Measurements from ENCODE around the gene ACTG1.

Gene ACTG1

GRCh38 chr17:81463506-81463905 lies 49.1 kb downstream of the ACTG1 start:
- TF ChIP-seq CTCF (IDR thresholded peaks at IDR 0.05; ENCODE audit: control insufficient read depth, insufficient read depth, low read depth, low read length, missing control alignments), result no peak
- H3K4me3 ChIP-seq (ENCODE audit: control insufficient read depth, low read depth, low read length), result no peak overlapping the region
- no peak for DNase-seq (ENCODE audit: low read depth)

GRCh38 chr17:81462506-81463125 lies 50.0 kb downstream of the ACTG1 start:
- H3K4me3 ChIP-seq (ENCODE audit: control insufficient read depth, low read depth, low read length), result no peak overlapping the region
- no peak for TF ChIP-seq CTCF (IDR thresholded peaks at IDR 0.05; ENCODE audit: control insufficient read depth, insufficient read depth, low read depth, low read length, missing control alignments)
- DNase-seq (ENCODE audit: low read depth), result no peak

- DNase-seq (ENCODE audit: low read depth), result no peak
- TF ChIP-seq CTCF (IDR thresholded peaks at IDR 0.05; ENCODE audit: control insufficient read depth, insufficient read depth, low read depth, low read length, missing control alignments), result no peak
- H3K4me3 ChIP-seq (ENCODE audit: control insufficient read depth, low read depth, low read length), result no peak overlapping the region
These were observed 50.7 kb downstream of the ACTG1 start for GRCh38 chr17:81461607-81462500.

GRCh38 chr17:81460856-81461460 lies 51.6 kb downstream of the ACTG1 start:
- TF ChIP-seq CTCF (IDR thresholded peaks at IDR 0.05; ENCODE audit: control insufficient read depth, insufficient read depth, low read depth, low read length, missing control alignments), result no peak
- no peak overlapping the region for H3K4me3 ChIP-seq (ENCODE audit: control insufficient read depth, low read depth, low read length)
- DNase-seq (ENCODE audit: low read depth), result no peak
